H1 (cell line): Measurements from ENCODE around the gene TMEM200B. TPM values are rescaled to one million over a fixed set of nuclear protein-coding genes. Genes with fewer than 3 reads are reported as not detected.

Source experiments
- PHF8 ChIP-seq: fragments of 200-600 bp; sonication (generic); conservative IDR thresholded peaks from 2 replicates; pipeline ENCODE4 v1.7.1; 2012; ENCODE audit warnings: low read depth, mild to moderate bottlenecking, inconsistent platforms, low read length, moderate library complexity
- polyA plus RNA-seq, 7 experiments: library from polyadenylated mRNA; depleted of rRNA in 3 of 7; stranded (reverse) in 5 of 7; unstranded in 2 of 7; fragments of >200 nt in 5 of 7; fragments of 200-250 nt in 2 of 7; gene quantifications; 1 replicate in 5 of 7; 2 replicates in 1 of 7; 4 replicates in 1 of 7; pipeline versions ENCODE4 v1.2.1 to v1.2.3, GENCODE V29; 2011 to 2013; ENCODE audit warnings: missing spikeins in 2 of 7, mixed read lengths in 2 of 7
- total RNA-seq: library from RNA; stranded (reverse); fragmentation: NEBNext Ultra II Directional; extraction: Animal tissue kit (Norgen Biotek cat#: 25700); gene quantifications from 2 replicates; pipeline ENCODE4 v1.2.1, GENCODE V29; 2021

The TMEM200B gene
- total and polyA plus RNA-seq, 2 of the 8 experiments (the other 6 are each of a cell fraction or from before 2014, with no cell fraction given) = 4.9 to 11.0 TPM

GRCh38 chr1:29121936-29122681 is 1.6 kb downstream of the TMEM200B start (continued):
- no peak for TF ChIP-seq PHF8
